NAMALWA (cell line): ENCODE data around the gene NBEA.

Experiments
- DNase-seq: peaks from one replicate; pipeline ENCODE4 v3.0.0-alpha.2; 2015; ENCODE audit warnings: low spot score

NBEA gene

GRCh38 chr13:35279500-35279899 is 337.4 kb downstream of the NBEA start:
- no peak for DNase-seq

- no peak for DNase-seq
Measured at GRCh38 chr13:35283856-35284255, 341.8 kb downstream of the NBEA start.

DNA sequence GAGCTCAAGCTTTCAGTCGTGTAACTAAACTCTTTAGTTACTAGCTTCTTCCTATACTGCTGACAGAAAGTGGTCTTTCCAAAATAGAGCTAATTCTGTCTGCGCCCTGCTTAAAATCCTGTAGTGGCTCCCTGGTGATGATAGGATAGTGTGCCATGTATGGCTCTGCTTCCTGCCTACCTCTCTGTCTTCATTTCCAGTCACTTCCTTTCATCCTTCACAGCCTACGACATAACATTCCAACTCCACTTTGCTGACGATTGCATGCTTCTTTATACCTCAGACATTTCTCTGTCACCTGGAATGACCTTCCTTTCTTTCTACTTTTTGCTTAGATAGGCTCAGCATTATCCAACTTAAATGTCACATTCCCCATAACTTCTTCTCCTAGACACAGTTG is 343.6 kb downstream of the NBEA start:
- no peak for DNase-seq

- no peak for DNase-seq
Measured at GRCh38 chr13:35292329-35292728, 350.3 kb downstream of the NBEA start.

GRCh38 chr13:35293579-35294226 is 351.6 kb downstream of the NBEA start:
- DNase-seq: no peak

- no peak for DNase-seq
Measured at GRCh38 chr13:35309706-35310105, 367.6 kb downstream of the NBEA start.

GRCh38 chr13:35332134-35332533 is 390.1 kb downstream of the NBEA start:
- no peak for DNase-seq

DNA sequence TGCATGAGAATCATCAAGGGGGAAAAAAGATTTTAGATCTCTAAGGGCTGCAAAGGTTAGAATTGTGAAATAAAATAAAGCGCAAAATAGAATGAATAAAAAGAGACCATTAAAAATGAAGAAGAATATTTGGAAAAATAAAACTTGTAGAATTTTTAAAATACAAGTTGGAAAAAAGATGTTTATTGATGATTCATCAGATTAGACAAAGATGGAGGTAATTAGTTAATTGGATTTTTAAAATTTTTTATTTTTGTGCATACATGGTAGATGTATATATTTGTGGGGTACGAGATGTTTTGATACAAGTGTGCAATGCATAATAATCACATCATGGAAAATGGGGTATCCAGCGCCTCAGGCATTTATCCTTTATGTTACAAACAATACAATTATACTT is 391.1 kb downstream of the NBEA start:
- no peak for DNase-seq

- DNase-seq: no peak
Measured at GRCh38 chr13:35342440-35342839, 400.4 kb downstream of the NBEA start.

- DNase-seq: no peak
Measured at GRCh38 chr13:35343417-35343816, 401.3 kb downstream of the NBEA start.

GRCh38 chr13:35345992-35346391 is 403.9 kb downstream of the NBEA start:
- DNase-seq: no peak

DNA sequence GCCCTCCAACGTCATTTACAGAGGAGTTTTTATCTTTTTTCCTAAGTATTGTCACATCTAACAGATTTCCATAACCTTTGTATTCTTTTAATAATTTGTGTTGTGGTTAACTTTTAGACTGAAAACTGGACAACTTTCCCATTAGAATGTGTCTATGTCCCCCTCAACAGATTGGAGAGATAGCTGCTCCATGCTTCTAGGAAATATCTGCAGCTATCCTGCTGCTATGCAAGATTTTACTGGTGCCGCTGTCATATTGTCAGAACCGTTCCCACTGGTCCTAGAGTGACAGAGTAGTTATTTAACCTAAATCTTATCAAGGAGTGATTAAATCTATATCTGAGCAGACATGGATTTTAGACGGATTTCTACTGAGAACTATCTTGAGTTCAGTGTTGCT is 404.4 kb downstream of the NBEA start:
- DNase-seq: no peak

DNA sequence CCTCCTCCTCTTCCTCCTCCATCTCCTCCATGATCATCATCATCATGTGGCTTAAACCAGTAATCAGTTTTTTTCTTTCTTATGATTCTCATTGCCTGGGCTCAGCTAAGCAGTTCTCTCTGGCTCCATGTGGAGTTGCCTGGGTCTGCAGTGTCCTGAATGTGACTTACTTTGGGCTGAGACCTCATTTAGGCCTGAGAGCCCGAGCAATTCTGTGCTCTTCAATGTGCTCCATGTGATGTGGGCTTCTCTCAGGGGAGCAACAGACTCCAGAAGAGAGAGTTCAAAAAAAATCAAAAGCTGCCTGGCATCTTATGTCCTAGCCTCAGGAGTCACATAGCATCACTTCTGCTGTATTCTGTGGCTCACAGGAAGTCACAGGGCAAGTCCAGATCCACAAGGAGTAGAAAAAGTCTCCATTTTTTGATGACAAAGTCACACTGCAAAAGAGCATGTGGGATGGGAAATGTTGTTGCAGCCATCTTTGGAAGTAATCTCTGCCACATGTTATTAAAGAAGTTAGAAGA is 405.7 kb downstream of the NBEA start:
- DNase-seq: peak; percentile 4

DNA sequence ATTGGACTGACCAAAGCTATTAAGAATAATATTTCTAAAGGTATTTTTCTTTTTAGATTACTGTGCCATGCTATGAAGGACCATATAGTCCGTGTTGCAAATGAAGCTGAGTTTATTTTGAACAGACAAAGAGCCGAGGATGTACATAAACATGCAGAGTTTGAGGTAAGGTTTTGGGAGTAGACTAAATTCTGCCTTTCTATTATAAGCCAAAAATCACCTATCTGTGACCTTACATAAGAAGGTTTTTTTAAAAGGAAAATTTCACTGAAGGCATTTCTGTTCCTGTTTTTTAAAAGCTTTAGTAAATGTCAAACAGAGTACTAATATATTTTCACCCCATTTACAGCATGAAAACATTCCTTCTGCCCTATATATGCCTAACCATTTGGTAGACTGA is 407.0 kb downstream of the NBEA start:
- peak; percentile 8 for DNase-seq

- peak; percentile 1 for DNase-seq
Measured at GRCh38 chr13:35349673-35350278, 407.7 kb downstream of the NBEA start.

- no peak for DNase-seq
Measured at GRCh38 chr13:35354285-35354684, 412.2 kb downstream of the NBEA start.

DNA sequence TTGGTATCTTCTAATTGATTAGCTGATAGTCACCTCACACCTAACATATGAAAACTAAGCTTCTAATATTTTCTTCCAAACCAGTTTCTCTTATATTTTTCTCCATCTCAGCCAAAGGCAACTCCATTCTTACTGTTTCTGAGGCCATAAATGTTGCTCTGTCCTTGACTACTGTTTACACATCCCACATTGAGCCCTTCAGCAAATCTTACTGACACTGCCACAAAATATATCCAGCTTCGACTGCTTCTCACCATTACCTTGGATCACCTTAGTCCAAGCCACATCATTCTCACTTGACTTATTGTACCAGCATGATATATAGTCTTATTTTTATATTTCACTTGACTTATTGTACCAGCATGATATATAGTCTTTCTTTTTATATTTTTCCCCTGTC is 412.8 kb downstream of the NBEA start:
- DNase-seq: no peak

DNA sequence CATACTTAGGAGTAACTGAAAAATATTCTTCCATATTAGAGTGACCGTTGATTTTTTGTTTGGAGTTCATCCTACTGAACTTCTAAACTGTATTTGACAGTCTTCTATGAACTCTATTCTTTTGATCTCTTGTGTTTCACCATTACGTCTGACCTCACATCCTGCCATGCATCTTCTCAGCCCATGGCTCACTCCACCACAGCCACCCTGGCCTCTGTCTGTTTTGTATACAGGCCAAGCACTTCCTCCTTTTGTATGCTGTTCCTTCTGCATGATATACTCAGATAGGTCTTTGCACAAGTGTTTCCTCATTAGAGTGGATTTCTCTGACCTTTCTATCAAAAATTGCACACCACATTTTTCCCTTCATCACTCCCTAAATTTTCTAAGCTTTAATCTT is 414.5 kb downstream of the NBEA start:
- DNase-seq: peak; percentile 56

- DNase-seq: no peak
Measured at GRCh38 chr13:35365883-35366282, 423.8 kb downstream of the NBEA start.

- DNase-seq: no peak
Measured at GRCh38 chr13:35367586-35367985, 425.5 kb downstream of the NBEA start.

GRCh38 chr13:35378939-35379338 is 436.9 kb downstream of the NBEA start:
- no peak for DNase-seq

GRCh38 chr13:35379663-35380062 is 437.6 kb downstream of the NBEA start:
- DNase-seq: no peak

DNA sequence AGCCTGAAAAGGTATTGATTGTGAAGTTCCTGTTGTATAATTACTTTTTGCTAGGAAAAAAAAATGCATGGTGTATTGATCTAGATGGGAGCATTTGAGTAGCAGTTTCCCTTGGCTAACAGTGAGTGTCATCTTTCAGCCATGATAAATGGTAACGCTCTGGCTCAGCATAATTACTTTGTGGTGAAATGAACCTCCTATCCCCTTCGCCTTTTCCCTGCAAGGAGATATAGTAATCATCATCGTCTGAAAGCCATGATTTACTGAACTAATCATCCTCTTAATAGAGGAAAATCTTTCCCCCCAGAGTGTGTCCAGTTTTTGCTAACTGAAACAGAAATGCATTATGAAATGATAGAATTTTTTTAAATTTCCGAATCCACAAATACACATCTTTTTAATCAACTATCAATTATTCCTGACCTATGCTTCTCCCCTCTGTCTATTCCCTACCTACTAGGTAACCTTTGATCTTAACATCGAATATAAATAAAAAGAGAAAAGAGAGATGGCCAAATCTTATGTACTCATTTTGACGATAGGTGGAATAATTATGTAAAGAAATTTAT is 445.7 kb downstream of the NBEA start:
- DNase-seq: no peak
